ENCODE data around the gene NGRN. TPM values are rescaled to one million over a fixed set of nuclear protein-coding genes. Genes with fewer than 3 reads are reported as not detected.

The NGRN gene
- total RNA-seq, 1 donor from 2014 or later = 74.8 TPM

GRCh38 chr15:90320885-90321278 is 55.4 kb downstream of the NGRN start:
- H3K4me3 ChIP-seq (ENCODE audit: low read depth, low read length) = no peak overlapping the region
- TF ChIP-seq CTCF (conservative IDR thresholded peaks at IDR 0.05; ENCODE audit: low read depth, low read length) = no peak
- DNase-seq (ENCODE audit: low read depth) = no peak

Other genes with a start within 250 kb of the NGRN start
- gene IDH2, start 163.2 kb upstream of the NGRN start, total RNA-seq = 134 and 170 TPM in 2 replicates
- 75.6 and 89.6 TPM in 2 replicates for gene SEMA4B, start 64.3 kb upstream of the NGRN start, total RNA-seq
- gene CIB1, start 31.7 kb upstream of the NGRN start, total RNA-seq = 76.0 and 90.9 TPM in 2 replicates
- gene GDPGP1, start 31.5 kb upstream of the NGRN start, total RNA-seq = 9.9 and 22.3 TPM in 2 replicates
- not detected in 2 replicates for gene TTLL13, start 16.1 kb upstream of the NGRN start, total RNA-seq
- gene ZNF774, start 86.6 kb downstream of the NGRN start, total RNA-seq = 1.1 and 5.9 TPM in 2 replicates
- gene IQGAP1, start 122.6 kb downstream of the NGRN start, total RNA-seq = 176 and 187 TPM in 2 replicates

Measured in epithelial cell of proximal tubule (primary cell).